ENCODE data around the gene ZNF558.
"Not testable (repeated sequence)": the region's sequence is repeated elsewhere in the genome, so short reads cannot be mapped to it uniquely, and the experiment has no call there.

Gene ZNF558

DNA sequence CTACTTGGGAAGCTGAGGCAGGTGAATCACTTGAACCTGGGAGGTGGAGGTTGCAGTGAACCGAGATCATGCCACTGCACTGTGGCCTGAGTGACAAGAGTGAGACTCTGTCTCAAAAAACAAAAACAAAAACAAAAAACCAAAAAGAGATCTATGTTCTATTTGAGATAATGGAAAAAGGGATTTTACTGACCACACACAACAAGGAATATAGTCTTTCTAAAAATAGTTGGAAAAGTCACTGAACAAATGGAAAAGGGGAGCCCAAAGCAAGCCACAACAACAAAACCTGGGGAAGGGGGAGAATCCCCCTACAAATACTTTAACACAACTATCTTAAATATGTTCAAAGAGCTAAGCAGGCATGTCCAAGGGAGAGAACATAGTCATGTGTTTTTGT lies 37.3 kb downstream of the ZNF558 start:
- no peak for DNase-seq

DNA sequence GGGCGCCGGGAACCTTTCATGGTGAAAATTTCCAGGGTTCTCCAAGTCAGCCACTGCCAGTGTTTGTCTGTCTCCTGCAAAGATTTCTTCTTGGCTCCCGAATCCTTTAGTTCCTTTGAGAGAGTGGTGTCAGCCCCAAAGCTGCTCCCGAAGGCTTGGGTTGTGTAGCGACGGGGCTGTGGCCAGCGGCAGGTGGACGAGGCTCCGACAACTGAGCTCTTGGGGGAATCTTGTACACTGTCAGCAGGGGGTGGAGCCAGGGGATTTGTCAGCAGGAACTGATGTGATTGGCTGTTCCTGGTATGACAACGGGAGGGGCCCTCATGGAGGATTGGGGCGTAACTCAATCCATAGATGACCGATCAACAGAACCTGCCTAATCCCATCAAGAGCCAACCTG lies 58.5 kb downstream of the ZNF558 start:
- not testable (repeated sequence) for DNase-seq

- not testable (repeated sequence) for DNase-seq
Measured at GRCh38 chr19:8769265-8769664, 62.8 kb downstream of the ZNF558 start.

- DNase-seq: not testable (repeated sequence)
Measured at GRCh38 chr19:8767257-8767656, 64.8 kb downstream of the ZNF558 start.
